Measurements from ENCODE around the gene ADRB2. TPM values are rescaled to one million over a fixed set of nuclear protein-coding genes. Genes with fewer than 3 reads are reported as not detected.

Gene ADRB2
- total RNA-seq (2013; cell fraction: nucleolus; rRNA removed), result 0.42 and 0.73 TPM in 2 replicates
- total RNA-seq (2014; rRNA removed) (0.16 and 0.34 TPM in 2 replicates), total RNA-seq (2014; rRNA removed; fragmentation: Illumina TruSeq; extraction: Trizol) (0.09 and 0.18 TPM in 2 replicates), total RNA-seq (2021) (0.11 and 0.18 TPM in 2 replicates), polyA plus RNA-seq (2011; rRNA removed) (0.06 TPM in 1 of 2 replicates, not detected in the other), polyA plus RNA-seq (2014; fragmentation: Illumina TruSeq; extraction: Trizol) (0.08 and 0.18 TPM in 2 replicates), polyA plus RNA-seq (2014; fragmentation: Nextera tagmentation; extraction: Ambion mirVana) (under 1 TPM; 0.03 to 0.04 TPM), polyA plus RNA-seq (2014; rRNA removed) (0.15 and 0.24 TPM in 2 replicates), polyA plus RNA-seq (2016; fragmentation: Nextera tagmentation; extraction: Ambion mirVana) (under 1 TPM; 0.21 to 0.28 TPM), polyA minus RNA-seq (2011; rRNA and poly(A)+ RNA removed) (0.29 and 0.46 TPM in 2 replicates), Bru-seq, nascent RNA (percentile 34 among the genes with signal in this experiment), BruChase-seq, experiment 1, labeled RNA remaining after a 6-hour chase (percentile 32 among the genes with signal in this experiment), BruChase-seq, experiment 2, labeled RNA remaining after a 2-hour chase (percentile 41 among the genes with signal in this experiment)
- polyA plus RNA-seq (2011; ENCODE audit: low read depth), result not detected
- 0.06 and 0.08 TPM in 2 replicates for polyA plus RNA-seq (2011; cell fraction: cytosol; rRNA removed)
- 0.09 and 0.15 TPM in 2 replicates for polyA plus RNA-seq (2011; cell fraction: nucleus; rRNA removed)
- polyA plus RNA-seq (2012), result 0.07 TPM in 1 of 2 replicates, not detected in the other
- polyA minus RNA-seq (2011; cell fraction: cytosol; rRNA and poly(A)+ RNA removed), result not detected in 2 replicates
- 0.60 and 0.77 TPM in 2 replicates for polyA minus RNA-seq (2011; cell fraction: nucleus; rRNA and poly(A)+ RNA removed)
- long read RNA-seq, experiment 1, partial matches to known transcripts, result 0 of 1 reads
- long read RNA-seq, experiment 1, other reads (novel, unspliced or antisense), result 0 of 1 reads
- long read RNA-seq, experiment 2, result 0 reads

GRCh38 chr5:148826053-148826738 lies at the start of gene ADRB2:
ADRB2 (plus strand) TSS chr5:148826611; CDS start chr5:148826832, 221 bp downstream.
- no TSS peak for BruUV-seq (replicated peaks)
- Histone ChIP-seq H3K27ac (ENCODE audit: control insufficient read depth, insufficient read depth) (0 out of 2 replicates have a peak within 1 kb of the TSS, but pooled peaks have one; percentile 13), H2AFZ (ENCODE audit: control insufficient read depth, low read depth, low read length) (peak within 1 kb of the TSS; percentile 89), H3K79me2 (ENCODE audit: control insufficient read depth, insufficient read depth, low read length) (no peaks in the 10 kb centered on the region), H3K4me3 (peak within 1 kb of the TSS; percentile 82), H3K36me3 (ENCODE audit: control insufficient read depth in 2 of 2, insufficient read depth in 2 of 2, low read length in 1 of 2) (no peaks in the 10 kb centered on the region), H3K9me3 (replicated peaks; ENCODE audit: control insufficient read depth, insufficient read depth, low read length) (no peaks in the 10 kb centered on the region), H3K4me2 (ENCODE audit: control insufficient read depth, insufficient read depth) (peak within 1 kb of the TSS; percentile 88), H3K9ac (ENCODE audit: control insufficient read depth, insufficient read depth, low read length) (peak within 1 kb of the TSS; percentile 19; the same call in 1 of the 2 replicates), H4K20me1 (ENCODE audit: control insufficient read depth, insufficient read depth) (no peaks in the 10 kb centered on the region), H3K27me3 (replicated peaks in 1 of 2; ENCODE audit: control insufficient read depth in 2 of 2, insufficient read depth in 2 of 2, low read length in 1 of 2) (no peaks in the 10 kb centered on the region; a peak in 1 of 4 replicates), H3K4me1 (ENCODE audit: control insufficient read depth, insufficient read depth, low read length) (peaks cover 9% of the 10 kb centered on the region)
- ChIA-PET CTCF (interaction anchor here (0.6 to 1.6 kb wide), 4 partner anchors 32 to 177 kb away, joined by 3 read pairs; no protein-coding TSS in a partner anchor), POLR2A (no interaction called here), SMC1A (ENCODE audit: uncharacterized antibody, unreplicated experiment) (interaction anchor here (1.0 kb wide), 1 partner anchor 33 kb away, joined by 3 read pairs; no protein-coding TSS in a partner anchor), RAD21 (ENCODE audit: unreplicated experiment) (interaction anchor here (0.9 to 1.2 kb wide), 2 partner anchors 85 to 131 kb away, joined by 3 to 4 read pairs; no protein-coding TSS in a partner anchor)
- DNase-seq (ENCODE audit: low read depth, low spot score) (peak; percentile 72), FAIRE-seq (peak; percentile 95), ATAC-seq (peak; percentile 97)
- intact Hi-C loops (cut with micrococcal nuclease; ENCODE audit: unreplicated experiment) (loop anchor here (2.0 kb wide), 1 partner anchor 85 kb away; no protein-coding TSS in a partner anchor), in situ Hi-C loops (cut with MboI) (no loop called here)
- under 1% methylated on average over 38 of the region's 42 CpGs for WGBS (ENCODE audit: insufficient coverage, insufficient replicate concordance, low lambda C conversion rate, missing lambda C conversion rate)
- TF ChIP-seq CHD2 (IDR thresholded peaks at IDR 0.05; ENCODE audit: borderline replicate concordance, low read depth, low read length) (no peak), HDGF (IDR thresholded peaks at IDR 0.05) (0 out of 2 replicates have a peak, but pooled peaks have one; percentile 36), BHLHE40 (IDR thresholded peaks at IDR 0.05; ENCODE audit: borderline replicate concordance in 1 of 2, low read depth in 2 of 2, low read length in 1 of 2) (peak in 1 of 2 experiments; percentile 52; a peak in 1 of 4 replicates), STAT1 (conservative IDR thresholded peaks at IDR 0.05) (no peak), SPI1 (IDR thresholded peaks at IDR 0.05; ENCODE audit: borderline replicate concordance, insufficient read depth, low read depth, low read length) (peak; percentile 68; the same call in 1 of the 2 replicates), USF2 (IDR thresholded peaks at IDR 0.05; ENCODE audit: borderline replicate concordance, low read depth, low read length) (no peak), JUND (IDR thresholded peaks at IDR 0.05; ENCODE audit: low read depth, low read length) (no peak), NRF1 (conservative IDR thresholded peaks at IDR 0.05; ENCODE audit: low read depth, low read length) (peak; percentile 17; the same call in 1 of the 2 replicates), MTA2 (IDR thresholded peaks at IDR 0.05; ENCODE audit: low read depth) (no peak), IKZF1 (conservative IDR thresholded peaks at IDR 0.05) (0 out of 2 replicates have a peak, but pooled peaks have one; percentile 21), LARP7 (IDR thresholded peaks at IDR 0.05) (no peak), SP1 (IDR thresholded peaks at IDR 0.05; ENCODE audit: low read depth, low read length) (peak; percentile 45), REST (IDR thresholded peaks at IDR 0.05; ENCODE audit: low read depth, low read length) (no peak), BRCA1 (IDR thresholded peaks at IDR 0.05; ENCODE audit: low read depth, low read length) (no peak)

Data from GM12878 (cell line).